ENCODE data around the gene SHMT2. TPM values are rescaled to one million over a fixed set of nuclear protein-coding genes. Genes with fewer than 3 reads are reported as not detected.
A peak's percentile ranks its signal among the peaks of the same experiment; 100 is the strongest.

The SHMT2 gene
- total RNA-seq, 1 experiment from 2014 or later: 297 TPM

DNA sequence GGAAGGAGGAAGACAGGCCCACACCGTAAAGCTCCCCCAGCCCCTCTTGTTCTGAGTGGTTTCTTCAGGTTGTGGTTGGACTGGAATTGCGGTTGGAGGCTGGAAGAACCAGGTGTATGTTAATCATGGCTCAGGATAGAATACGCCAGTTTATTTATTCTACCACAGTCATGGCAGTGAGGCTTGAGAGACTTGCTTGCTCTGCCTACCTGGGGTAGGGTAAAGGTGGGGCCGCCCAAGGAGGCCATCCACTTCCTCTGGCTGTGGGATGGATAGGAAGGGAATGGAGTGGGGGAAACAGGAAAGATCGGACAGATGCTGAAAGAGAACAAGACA lies 8.1 kb downstream of the SHMT2 start:
- H3K4me1 Mint-ChIP-seq: peaks cover 61% of the 10 kb centered on the region
- H3K27me3 Mint-ChIP-seq (ENCODE audit: low read depth): peaks cover 83% of the 10 kb centered on the region
- no peak for TF ChIP-seq ZNF416 (CRISPR knock-in tag; IDR thresholded peaks at IDR 0.05)
- no peak for TF ChIP-seq GABPB1 (CRISPR knock-in tag; IDR thresholded peaks at IDR 0.05)
- no peak for TF ChIP-seq KAT7 (CRISPR knock-in tag; IDR thresholded peaks at IDR 0.05; ENCODE audit: borderline replicate concordance)
- TF ChIP-seq OVOL2 (CRISPR knock-in tag; IDR thresholded peaks at IDR 0.05; ENCODE audit: borderline replicate concordance): no peak
- TF ChIP-seq, protein P1, sequence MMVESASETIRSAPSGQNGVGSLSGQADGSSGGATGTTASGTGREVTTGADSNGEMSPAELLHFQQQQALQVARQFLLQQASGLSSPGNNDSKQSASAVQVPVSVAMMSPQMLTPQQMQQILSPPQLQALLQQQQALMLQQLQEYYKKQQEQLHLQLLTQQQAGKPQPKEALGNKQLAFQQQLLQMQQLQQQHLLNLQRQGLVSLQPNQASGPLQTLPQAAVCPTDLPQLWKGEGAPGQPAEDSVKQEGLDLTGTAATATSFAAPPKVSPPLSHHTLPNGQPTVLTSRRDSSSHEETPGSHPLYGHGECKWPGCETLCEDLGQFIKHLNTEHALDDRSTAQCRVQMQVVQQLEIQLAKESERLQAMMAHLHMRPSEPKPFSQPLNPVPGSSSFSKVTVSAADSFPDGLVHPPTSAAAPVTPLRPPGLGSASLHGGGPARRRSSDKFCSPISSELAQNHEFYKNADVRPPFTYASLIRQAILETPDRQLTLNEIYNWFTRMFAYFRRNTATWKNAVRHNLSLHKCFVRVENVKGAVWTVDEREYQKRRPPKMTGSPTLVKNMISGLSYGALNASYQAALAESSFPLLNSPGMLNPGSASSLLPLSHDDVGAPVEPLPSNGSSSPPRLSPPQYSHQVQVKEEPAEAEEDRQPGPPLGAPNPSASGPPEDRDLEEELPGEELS (CRISPR knock-in tag; IDR thresholded peaks at IDR 0.05): no peak
- TF ChIP-seq, protein P2, sequence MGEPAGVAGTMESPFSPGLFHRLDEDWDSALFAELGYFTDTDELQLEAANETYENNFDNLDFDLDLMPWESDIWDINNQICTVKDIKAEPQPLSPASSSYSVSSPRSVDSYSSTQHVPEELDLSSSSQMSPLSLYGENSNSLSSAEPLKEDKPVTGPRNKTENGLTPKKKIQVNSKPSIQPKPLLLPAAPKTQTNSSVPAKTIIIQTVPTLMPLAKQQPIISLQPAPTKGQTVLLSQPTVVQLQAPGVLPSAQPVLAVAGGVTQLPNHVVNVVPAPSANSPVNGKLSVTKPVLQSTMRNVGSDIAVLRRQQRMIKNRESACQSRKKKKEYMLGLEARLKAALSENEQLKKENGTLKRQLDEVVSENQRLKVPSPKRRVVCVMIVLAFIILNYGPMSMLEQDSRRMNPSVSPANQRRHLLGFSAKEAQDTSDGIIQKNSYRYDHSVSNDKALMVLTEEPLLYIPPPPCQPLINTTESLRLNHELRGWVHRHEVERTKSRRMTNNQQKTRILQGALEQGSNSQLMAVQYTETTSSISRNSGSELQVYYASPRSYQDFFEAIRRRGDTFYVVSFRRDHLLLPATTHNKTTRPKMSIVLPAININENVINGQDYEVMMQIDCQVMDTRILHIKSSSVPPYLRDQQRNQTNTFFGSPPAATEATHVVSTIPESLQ (CRISPR knock-in tag; IDR thresholded peaks at IDR 0.05): no peak
- TF ChIP-seq, protein P3, sequence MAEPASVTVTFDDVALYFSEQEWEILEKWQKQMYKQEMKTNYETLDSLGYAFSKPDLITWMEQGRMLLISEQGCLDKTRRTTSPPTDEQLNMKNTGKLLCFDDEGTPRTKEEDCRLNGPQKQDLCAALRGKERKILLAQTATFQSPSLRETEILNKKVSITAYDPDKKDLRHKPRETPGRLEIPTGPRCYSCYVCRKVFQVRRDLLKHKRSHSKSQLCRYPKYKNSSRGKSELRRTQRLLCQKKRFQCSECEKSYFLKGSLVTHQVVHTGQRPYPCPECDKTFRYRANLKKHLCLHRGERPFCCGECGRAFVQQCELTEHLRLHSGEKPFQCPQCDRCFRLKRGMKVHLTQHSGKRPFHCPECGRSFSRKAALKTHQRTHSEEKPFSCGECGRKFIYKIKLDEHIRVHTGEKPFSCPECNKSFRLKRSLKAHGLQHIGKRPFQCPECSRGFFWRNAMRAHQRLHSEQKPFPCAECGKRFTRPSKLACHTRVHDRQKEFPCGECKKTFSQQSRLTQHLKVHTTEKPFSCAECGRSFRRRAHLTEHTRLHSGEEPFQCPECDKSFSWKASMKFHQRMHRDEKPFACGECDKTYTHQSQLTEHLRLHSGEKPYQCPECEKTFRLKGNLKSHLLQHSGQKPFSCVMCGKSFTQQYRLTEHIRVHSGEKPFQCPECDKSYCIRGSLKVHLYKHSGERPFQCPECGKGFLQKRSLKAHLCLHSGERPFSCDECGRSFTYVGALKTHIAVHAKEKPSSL (CRISPR knock-in tag; conservative IDR thresholded peaks at IDR 0.05): no peak
- TF ChIP-seq ZNF281 (CRISPR knock-in tag; IDR thresholded peaks at IDR 0.05): no peak
- ChIA-PET POLR2A (interaction anchor here (0.6 to 9.7 kb wide), 5 partner anchors 8 to 24 kb away, joined by 5 to 97 read pairs (median 15); partner anchors contain the start of genes NXPH4 and SHMT2), CTCF (interaction anchor here (1.1 to 18.5 kb wide), 9 partner anchors 11 to 379 kb away, joined by 3 to 660 read pairs (median 6); partner anchors contain the start of genes NXPH4 and SHMT2)
- H3K9me3 Mint-ChIP-seq: no peaks in the 10 kb centered on the region
- peaks cover 20% of the 10 kb centered on the region for H3K36me3 Mint-ChIP-seq
- ATAC-seq (no peak), DNase-seq (ENCODE audit: low spot score) (no peak)
- peak overlapping the region; percentile 84 for H3K4me3 Mint-ChIP-seq
- H3K27ac Mint-ChIP-seq: no peak overlapping the region

- no peak overlapping the region; the same call in 1 of the 2 replicates for H3K27ac Mint-ChIP-seq
- ChIA-PET CTCF (interaction anchor here (0.6 to 18.5 kb wide), 18 partner anchors 10 to 379 kb away, joined by 3 to 660 read pairs (median 5); partner anchors contain the start of genes INHBE, NXPH4, SHMT2 and STAC3), POLR2A (interaction anchor here (0.6 to 9.7 kb wide), 6 partner anchors 8 to 222 kb away, joined by 5 to 97 read pairs (median 12); partner anchors contain the start of genes NXPH4 and SHMT2)
- no peaks in the 10 kb centered on the region for H3K9me3 Mint-ChIP-seq
- H3K27me3 Mint-ChIP-seq (ENCODE audit: low read depth): peaks cover 86% of the 10 kb centered on the region
- peaks cover 62% of the 10 kb centered on the region for H3K4me1 Mint-ChIP-seq
- peak overlapping the region; percentile 84 for H3K4me3 Mint-ChIP-seq
- DNase-seq (ENCODE audit: low spot score): peak; percentile 56
- H3K36me3 Mint-ChIP-seq: peaks cover 16% of the 10 kb centered on the region
- ATAC-seq: no peak
- TF ChIP-seq, protein P4, sequence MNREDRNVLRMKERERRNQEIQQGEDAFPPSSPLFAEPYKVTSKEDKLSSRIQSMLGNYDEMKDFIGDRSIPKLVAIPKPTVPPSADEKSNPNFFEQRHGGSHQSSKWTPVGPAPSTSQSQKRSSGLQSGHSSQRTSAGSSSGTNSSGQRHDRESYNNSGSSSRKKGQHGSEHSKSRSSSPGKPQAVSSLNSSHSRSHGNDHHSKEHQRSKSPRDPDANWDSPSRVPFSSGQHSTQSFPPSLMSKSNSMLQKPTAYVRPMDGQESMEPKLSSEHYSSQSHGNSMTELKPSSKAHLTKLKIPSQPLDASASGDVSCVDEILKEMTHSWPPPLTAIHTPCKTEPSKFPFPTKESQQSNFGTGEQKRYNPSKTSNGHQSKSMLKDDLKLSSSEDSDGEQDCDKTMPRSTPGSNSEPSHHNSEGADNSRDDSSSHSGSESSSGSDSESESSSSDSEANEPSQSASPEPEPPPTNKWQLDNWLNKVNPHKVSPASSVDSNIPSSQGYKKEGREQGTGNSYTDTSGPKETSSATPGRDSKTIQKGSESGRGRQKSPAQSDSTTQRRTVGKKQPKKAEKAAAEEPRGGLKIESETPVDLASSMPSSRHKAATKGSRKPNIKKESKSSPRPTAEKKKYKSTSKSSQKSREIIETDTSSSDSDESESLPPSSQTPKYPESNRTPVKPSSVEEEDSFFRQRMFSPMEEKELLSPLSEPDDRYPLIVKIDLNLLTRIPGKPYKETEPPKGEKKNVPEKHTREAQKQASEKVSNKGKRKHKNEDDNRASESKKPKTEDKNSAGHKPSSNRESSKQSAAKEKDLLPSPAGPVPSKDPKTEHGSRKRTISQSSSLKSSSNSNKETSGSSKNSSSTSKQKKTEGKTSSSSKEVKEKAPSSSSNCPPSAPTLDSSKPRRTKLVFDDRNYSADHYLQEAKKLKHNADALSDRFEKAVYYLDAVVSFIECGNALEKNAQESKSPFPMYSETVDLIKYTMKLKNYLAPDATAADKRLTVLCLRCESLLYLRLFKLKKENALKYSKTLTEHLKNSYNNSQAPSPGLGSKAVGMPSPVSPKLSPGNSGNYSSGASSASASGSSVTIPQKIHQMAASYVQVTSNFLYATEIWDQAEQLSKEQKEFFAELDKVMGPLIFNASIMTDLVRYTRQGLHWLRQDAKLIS (CRISPR knock-in tag; IDR thresholded peaks at IDR 0.05; ENCODE audit: borderline replicate concordance): no peak
- no peak for TF ChIP-seq MYBL2 (CRISPR knock-in tag; IDR thresholded peaks at IDR 0.05)
- no peak for TF ChIP-seq PREB (CRISPR knock-in tag; IDR thresholded peaks at IDR 0.05; ENCODE audit: borderline replicate concordance)
- no peak for TF ChIP-seq MXD4 (CRISPR knock-in tag; IDR thresholded peaks at IDR 0.05; ENCODE audit: borderline replicate concordance)
- TF ChIP-seq, protein P5, sequence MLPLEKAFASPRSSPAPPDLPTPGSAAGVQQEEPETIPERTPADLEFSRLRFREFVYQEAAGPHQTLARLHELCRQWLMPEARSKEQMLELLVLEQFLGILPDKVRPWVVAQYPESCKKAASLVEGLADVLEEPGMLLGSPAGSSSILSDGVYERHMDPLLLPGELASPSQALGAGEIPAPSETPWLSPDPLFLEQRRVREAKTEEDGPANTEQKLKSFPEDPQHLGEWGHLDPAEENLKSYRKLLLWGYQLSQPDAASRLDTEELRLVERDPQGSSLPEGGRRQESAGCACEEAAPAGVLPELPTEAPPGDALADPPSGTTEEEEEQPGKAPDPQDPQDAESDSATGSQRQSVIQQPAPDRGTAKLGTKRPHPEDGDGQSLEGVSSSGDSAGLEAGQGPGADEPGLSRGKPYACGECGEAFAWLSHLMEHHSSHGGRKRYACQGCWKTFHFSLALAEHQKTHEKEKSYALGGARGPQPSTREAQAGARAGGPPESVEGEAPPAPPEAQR (CRISPR knock-in tag; IDR thresholded peaks at IDR 0.05): no peak
Measured at GRCh38 chr12:57237932-57238853, 8.7 kb downstream of the SHMT2 start.
